Neural progenitor cell (in vitro differentiated cells): ENCODE measurements around the gene NAPG.

Source experiments
- EZH2 ChIP-seq: fragments of 200-600 bp; sonication (generic); IDR thresholded peaks from 2 replicates; pipeline ENCODE4 v1.6.1; 2017; ENCODE audit warnings: antibody characterized with exemption, mild to moderate bottlenecking, moderate library complexity
- EZH2phosphoT487 ChIP-seq: fragments of 200-600 bp; sonication (generic); IDR thresholded peaks from 2 replicates; pipeline ENCODE4 v1.6.1; 2017; ENCODE audit warnings: antibody characterized with exemption
- TF ChIP-seq, protein P1 (sequence below): fragments of 200-600 bp; sonication (generic); IDR thresholded peaks from 2 replicates; pipeline ENCODE4 v1.5.1; 2017; ENCODE audit warnings: antibody characterized with exemption, mild to moderate bottlenecking

GRCh38 chr18:10511236-10511635 is 14.6 kb upstream of the NAPG start:
- TF ChIP-seq, protein P1, sequence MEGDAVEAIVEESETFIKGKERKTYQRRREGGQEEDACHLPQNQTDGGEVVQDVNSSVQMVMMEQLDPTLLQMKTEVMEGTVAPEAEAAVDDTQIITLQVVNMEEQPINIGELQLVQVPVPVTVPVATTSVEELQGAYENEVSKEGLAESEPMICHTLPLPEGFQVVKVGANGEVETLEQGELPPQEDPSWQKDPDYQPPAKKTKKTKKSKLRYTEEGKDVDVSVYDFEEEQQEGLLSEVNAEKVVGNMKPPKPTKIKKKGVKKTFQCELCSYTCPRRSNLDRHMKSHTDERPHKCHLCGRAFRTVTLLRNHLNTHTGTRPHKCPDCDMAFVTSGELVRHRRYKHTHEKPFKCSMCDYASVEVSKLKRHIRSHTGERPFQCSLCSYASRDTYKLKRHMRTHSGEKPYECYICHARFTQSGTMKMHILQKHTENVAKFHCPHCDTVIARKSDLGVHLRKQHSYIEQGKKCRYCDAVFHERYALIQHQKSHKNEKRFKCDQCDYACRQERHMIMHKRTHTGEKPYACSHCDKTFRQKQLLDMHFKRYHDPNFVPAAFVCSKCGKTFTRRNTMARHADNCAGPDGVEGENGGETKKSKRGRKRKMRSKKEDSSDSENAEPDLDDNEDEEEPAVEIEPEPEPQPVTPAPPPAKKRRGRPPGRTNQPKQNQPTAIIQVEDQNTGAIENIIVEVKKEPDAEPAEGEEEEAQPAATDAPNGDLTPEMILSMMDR, result no peak
- no peak for TF ChIP-seq EZH2
- no peak for TF ChIP-seq EZH2phosphoT487
